Bronchial epithelial cell (primary cell): ENCODE results near the gene SALL4. TPM values are rescaled to one million over a fixed set of nuclear protein-coding genes. Genes with fewer than 3 reads are reported as not detected.

ENCODE experiments used
- DNase-seq: peaks from one replicate; pipeline ENCODE4 v3.0.0-alpha.2; 2010; ENCODE audit warnings: low read depth
- FAIRE-seq: peaks from 2 replicates; lab custom pipeline; 2011; peaks lifted over from hg19 to GRCh38; lab: Jason Lieb, UNC
- H3K27me3 ChIP-seq: 2 replicates; pipeline ENCODE4 v1.5.1; 2011; ENCODE audit warnings: low read length; ENCODE audit not compliant: control insufficient read depth, insufficient read depth
- H3K36me3 ChIP-seq: 2 replicates; pipeline ENCODE4 v1.5.1; 2011; ENCODE audit warnings: low read length; ENCODE audit not compliant: control insufficient read depth, insufficient read depth
- H3K4me3 ChIP-seq: 2 replicates; pipeline ENCODE4 v1.5.1; 2011; ENCODE audit warnings: mild to moderate bottlenecking, low read depth, low read length, control low read depth
- CTCF ChIP-seq: IDR thresholded peaks from 2 replicates; pipeline ENCODE4 v1.5.1; 2011; ENCODE audit warnings: mild to moderate bottlenecking, moderate library complexity, low read length, control low read depth, inconsistent platforms; ENCODE audit not compliant: insufficient read depth, severe bottlenecking
- total RNA-seq: library from RNA; depleted of rRNA; stranded (reverse); fragments of >200 nt; gene quantifications from 2 replicates; pipeline ENCODE4 v1.2.1, GENCODE V29; 2014

Gene SALL4
- total RNA-seq, 1 donor from 2014 or later = 0.26 TPM

DNA sequence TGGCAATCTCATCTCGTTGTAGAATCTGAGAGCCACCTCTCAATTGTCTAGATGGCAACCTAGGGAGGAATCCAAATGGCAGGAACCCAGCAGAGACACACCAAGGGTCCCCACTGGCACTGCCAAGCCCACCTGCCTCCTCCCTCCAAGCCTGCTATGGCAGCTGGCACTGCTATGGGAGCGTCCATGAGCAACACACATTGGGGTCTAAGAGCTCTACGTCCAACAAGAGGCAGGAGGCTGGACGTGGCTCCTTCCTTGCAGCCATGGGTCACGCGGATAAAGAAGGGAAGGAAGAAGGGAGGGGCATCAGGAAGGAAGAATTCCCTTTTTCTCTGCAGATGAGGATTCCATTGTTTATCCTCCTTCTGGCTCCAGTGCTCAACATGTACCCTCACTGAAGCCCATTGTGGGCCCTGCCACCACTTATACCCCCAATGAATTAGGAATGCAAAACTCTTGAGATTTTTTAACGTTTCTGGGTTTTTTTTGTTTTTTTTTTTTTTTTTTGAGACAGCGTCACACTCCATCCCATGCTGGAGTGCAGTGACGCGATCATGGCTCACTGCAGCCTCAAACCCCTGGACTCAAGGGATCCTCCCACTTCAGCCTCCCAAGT lies 51.4 kb downstream of the SALL4 start:
- Histone ChIP-seq H3K4me3 (no peak overlapping the region), H3K36me3 (no peaks in the 10 kb centered on the region), H3K27me3 (no peaks in the 10 kb centered on the region)
- no peak for DNase-seq
- no peak for TF ChIP-seq CTCF
- no peak for FAIRE-seq

- FAIRE-seq = no peak
Observed at GRCh38 chr20:51750037-51750769, 52.1 kb downstream of the SALL4 start.

GRCh38 chr20:51749674-51750036 lies 52.7 kb downstream of the SALL4 start:
- DNase-seq (peak; percentile 82), FAIRE-seq (no peak)
- Histone ChIP-seq H3K36me3 (no peaks in the 10 kb centered on the region), H3K4me3 (no peak overlapping the region), H3K27me3 (no peaks in the 10 kb centered on the region)
- TF ChIP-seq CTCF = no peak

More at GRCh38 chr20:51750037-51750769, 52.1 kb downstream of the SALL4 start:
- Histone ChIP-seq H3K27me3 (no peaks in the 10 kb centered on the region), H3K4me3 (no peak overlapping the region), H3K36me3 (no peaks in the 10 kb centered on the region)
- DNase-seq = peak; percentile 98
- TF ChIP-seq CTCF = no peak

- no peak for TF ChIP-seq CTCF
Observed at GRCh38 chr20:51747182-51747911, 55.0 kb downstream of the SALL4 start.

DNA sequence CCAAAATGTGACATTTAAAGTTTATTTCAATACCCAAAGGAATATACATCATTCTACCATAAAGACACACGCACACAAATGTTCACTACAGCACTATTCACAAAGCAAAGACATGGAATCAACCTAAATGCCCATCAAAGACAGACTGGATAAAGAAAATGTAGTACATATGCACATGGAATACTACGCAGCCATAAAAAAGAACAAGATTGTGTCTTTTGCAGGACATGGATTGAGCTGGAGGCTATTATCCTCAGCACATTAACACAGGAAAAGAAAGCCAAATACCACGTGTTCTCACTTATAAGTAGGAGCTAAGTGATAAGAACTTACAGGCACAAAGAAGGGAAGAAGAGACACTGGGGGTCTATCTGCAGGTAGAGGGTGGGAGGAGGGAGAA lies 56.5 kb downstream of the SALL4 start:
- FAIRE-seq (no peak), DNase-seq (no peak)
- no peaks in the 10 kb centered on the region for H3K36me3 ChIP-seq
- H3K27me3 ChIP-seq = no peaks in the 10 kb centered on the region
- no peak for TF ChIP-seq CTCF
- H3K4me3 ChIP-seq = no peak overlapping the region

More at GRCh38 chr20:51747182-51747911, 55.0 kb downstream of the SALL4 start:
- no peak for FAIRE-seq
- no peak for DNase-seq
- Histone ChIP-seq H3K4me3 (no peak overlapping the region), H3K27me3 (no peaks in the 10 kb centered on the region), H3K36me3 (no peaks in the 10 kb centered on the region)
